GM20000 (cell line): Measurements from ENCODE around the gene FRMPD4.
A peak's percentile ranks its signal among the peaks of the same experiment; 100 is the strongest.

ENCODE experiments used
- DNase-seq: peaks from one replicate; pipeline ENCODE4 v3.0.0; 2012; ENCODE audit warnings: low spot score
- TF ChIP-seq, protein P1 (sequence below): IDR thresholded peaks from 2 replicates; pipeline ENCODE4 v1.5.1; 2012; ENCODE audit warnings: mild to moderate bottlenecking, control low read depth; ENCODE audit errors: extremely low read depth, missing control alignments

Gene FRMPD4

DNA sequence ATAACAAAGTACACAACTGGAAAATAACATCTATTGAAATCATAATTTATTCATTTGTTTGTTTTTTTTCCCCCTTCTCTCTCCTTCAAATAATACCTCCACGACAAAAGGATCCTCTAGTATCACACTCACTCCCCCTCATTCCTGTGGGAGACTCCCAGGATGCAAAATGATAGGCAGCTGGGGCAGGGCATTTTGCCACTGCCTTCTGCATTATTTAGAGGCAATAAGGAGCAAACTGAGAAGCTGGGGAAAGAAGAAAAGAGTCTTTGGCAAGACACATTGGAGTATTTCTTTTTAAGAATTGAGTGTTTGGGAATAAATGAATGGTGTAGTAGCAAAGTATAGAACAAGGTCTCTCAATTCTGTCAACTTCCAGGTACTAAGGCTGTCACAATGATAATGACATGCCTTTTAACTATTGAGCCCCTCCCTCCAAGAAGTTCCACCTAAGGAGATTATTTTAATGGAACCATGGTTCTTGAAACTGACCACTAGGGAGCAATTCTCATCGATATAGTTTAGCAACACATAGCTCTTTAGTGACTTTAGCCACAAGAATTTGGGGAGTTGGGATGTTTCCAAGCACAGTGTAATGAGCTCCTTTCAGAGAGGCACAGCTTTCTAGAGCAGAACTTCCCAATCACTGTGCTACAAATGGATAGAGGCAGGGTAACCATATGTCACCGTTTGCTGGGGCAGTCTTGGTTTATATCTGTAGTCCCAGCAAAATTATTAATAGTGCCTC, 303.3 kb downstream of the FRMPD4 start:
- DNase-seq = no peak
- TF ChIP-seq, protein P1, sequence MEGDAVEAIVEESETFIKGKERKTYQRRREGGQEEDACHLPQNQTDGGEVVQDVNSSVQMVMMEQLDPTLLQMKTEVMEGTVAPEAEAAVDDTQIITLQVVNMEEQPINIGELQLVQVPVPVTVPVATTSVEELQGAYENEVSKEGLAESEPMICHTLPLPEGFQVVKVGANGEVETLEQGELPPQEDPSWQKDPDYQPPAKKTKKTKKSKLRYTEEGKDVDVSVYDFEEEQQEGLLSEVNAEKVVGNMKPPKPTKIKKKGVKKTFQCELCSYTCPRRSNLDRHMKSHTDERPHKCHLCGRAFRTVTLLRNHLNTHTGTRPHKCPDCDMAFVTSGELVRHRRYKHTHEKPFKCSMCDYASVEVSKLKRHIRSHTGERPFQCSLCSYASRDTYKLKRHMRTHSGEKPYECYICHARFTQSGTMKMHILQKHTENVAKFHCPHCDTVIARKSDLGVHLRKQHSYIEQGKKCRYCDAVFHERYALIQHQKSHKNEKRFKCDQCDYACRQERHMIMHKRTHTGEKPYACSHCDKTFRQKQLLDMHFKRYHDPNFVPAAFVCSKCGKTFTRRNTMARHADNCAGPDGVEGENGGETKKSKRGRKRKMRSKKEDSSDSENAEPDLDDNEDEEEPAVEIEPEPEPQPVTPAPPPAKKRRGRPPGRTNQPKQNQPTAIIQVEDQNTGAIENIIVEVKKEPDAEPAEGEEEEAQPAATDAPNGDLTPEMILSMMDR = no peak

DNA sequence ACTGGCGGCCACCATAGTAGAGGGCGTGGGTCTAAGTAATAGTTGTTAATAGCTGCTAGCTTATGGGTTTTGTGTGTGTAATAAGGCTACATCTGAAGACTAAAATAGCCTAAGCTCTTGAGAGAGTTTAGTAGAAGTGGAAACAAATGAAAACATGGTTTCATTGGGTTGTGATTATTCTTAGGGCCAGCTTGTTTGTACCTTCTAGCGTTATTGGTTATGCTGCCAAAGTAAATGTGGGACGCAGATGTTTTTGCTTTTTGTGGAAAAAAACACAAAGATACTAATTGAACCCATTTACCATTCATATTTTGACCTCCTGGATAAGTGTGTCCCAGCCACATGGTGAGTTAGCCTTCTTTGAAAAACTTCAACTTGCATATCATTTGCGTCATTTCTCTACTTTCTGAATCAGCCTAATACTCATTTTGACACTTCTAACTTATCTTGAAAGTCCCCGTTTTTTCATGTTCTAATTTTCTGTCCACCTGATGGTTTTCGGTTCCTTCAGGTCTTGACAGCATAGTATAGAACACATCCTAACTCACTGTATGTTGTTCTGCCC, 305.3 kb downstream of the FRMPD4 start:
- TF ChIP-seq, protein P1 = no peak
- peak; percentile 12 for DNase-seq

DNA sequence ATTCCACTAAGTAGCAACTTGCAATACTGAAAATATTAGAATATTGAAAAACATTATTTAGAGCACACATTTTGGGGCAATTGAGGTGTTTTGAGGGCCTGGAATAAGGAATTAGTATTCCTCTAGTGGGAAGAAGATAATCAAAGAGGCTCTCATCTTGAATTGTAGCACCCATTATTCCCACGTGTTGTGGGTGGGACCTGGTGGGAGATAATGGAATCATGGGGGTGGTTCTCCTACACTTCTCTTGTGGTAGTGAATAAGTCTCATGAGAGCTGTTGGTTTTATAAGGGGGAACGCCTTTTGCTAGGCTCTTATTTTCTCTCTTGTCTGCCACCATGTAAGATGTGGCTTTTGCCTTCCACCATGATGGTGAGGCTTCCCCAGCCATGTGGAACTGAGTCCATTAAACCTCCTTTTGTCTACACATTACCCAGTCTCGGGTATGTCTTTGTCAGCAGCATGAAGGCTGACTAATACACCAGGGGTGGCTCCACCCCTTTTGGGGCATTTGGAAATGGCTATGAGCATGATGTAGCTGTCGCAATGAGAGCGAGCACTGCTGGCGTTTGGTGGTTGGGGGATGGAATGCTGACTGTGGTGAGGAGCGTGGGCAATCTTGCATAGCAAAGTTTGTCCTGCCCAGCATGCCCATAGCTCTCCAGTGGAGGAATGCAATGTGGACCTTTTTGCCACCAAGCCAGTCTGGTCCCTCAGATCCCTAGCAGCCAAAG, 308.2 kb downstream of the FRMPD4 start:
- no peak for DNase-seq
- TF ChIP-seq, protein P1 = no peak

DNA sequence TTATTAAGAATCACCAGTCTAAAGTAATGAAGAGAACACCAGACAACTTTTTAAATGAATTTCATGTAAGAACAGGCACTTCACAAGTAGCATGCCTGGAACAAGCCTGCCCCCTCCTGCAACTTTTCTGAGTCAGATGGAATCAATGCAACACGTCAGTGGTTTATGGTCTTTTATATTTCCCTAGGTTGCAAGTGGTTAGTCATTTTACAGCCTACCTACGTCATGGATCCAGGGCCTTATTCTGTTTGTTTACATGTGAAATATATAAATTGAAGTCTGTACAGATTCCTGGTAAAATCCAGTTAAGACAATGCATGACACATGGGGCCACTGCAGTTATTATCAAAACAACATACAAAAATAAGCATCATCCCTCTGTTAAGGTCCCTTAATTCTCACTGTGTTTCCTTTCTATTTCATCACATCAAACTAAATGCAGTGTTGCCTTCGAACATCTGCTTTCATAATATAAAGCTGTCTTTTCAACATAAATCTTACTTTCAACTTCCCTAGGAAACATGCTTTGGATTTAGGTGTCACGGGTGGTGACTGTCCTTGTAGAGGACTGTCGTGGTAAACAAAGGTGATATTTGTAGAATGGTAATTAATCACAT, 309.3 kb downstream of the FRMPD4 start:
- no peak for DNase-seq
- TF ChIP-seq, protein P1 = no peak

DNA sequence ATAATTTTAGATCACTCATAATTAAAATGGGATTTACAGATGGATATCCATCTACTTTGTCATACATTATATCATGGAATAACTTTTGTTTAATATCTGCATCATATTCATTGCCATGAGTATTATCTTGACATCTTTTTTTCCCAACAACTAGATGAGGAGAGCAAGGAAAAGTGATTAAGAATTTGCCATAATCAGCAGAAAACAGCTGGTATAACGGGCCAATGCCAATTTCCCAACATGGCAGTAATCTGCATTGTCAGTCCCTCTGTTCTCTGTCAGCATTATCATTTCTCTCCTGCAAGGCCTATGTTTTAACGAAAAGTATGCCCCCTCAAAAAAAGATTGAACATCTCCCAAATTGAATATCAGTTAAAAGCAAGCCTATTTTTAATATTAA, 314.0 kb downstream of the FRMPD4 start:
- no peak for DNase-seq

DNA sequence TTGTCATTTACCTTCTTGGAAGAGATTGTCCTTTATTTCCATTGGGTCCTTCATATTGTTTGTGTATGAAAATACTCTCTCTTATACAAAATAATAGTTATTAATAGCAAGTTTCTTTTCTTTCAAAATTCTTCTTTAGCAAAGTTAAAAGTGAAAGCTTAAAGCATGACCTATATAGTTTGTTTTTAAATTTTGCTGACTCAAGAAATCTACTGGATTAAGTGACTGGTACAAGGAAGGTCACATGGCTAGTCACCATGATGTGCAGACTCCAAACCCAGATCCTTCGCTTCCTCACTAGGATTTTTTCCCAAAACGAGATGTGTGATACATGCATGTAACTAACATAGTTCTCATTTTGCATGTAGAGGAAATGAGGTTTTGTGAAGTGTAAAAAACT, 322.7 kb downstream of the FRMPD4 start:
- TF ChIP-seq, protein P1 = no peak

More for the DNA sequence above, 314.0 kb downstream of the FRMPD4 start:
- TF ChIP-seq, protein P1 = no peak

DNA sequence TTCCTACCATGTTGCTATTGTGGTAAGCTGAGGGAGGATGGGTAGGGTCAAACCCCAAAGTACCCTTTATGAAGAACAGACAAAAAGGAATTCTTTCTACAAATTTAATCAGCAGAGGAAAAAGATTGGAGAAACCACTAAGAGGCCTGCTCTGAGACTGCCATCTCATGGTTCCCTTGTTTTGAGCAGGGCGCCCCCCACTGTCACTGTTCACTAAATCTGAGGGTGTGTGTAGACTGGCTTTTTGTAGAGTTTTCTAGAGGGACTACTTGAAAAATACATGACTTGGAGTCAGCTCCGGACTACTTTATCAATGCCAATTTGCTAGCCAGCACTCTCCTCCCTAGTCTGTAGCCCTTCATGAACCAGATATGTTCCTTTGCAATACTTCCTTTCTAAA, 324.8 kb downstream of the FRMPD4 start:
- TF ChIP-seq, protein P1 = no peak
- no peak for DNase-seq

More for the DNA sequence above, 322.7 kb downstream of the FRMPD4 start:
- no peak for DNase-seq
